ENCODE measurements around the gene NEURL1B. TPM values are rescaled to one million over a fixed set of nuclear protein-coding genes. Genes with fewer than 3 reads are reported as not detected.
"Not testable (repeated sequence)": the region's sequence is repeated elsewhere in the genome, so short reads cannot be mapped to it uniquely, and the experiment has no call there.

The NEURL1B gene
- polyA plus RNA-seq, 6 donors from 2014 or later = not detected

GRCh38 chr5:172642486-172642885 is 1.4 kb downstream of the NEURL1B start:
- Mint-ChIP-seq H3K9me3 (peaks cover 0 to 4% (median 0%) of the 10 kb centered on the region in 7 donors), H3K4me3 (peak overlapping the region in 7 of 8 donors; percentile 13 to 71 (median 51)), H3K4me1 (peaks cover 6 to 10% (median 7%) of the 10 kb centered on the region in 3 donors)

GRCh38 chr5:172642926-172643871 is 2.1 kb downstream of the NEURL1B start:
- DNase-seq = no peak
- no peak overlapping the region for H3K27ac Mint-ChIP-seq
- H3K27me3 Mint-ChIP-seq = peaks cover 32 to 53% (median 43%) of the 10 kb centered on the region in 3 donors
- H3K4me3 Mint-ChIP-seq = peak overlapping the region in 3 of 8 donors; percentile 13 to 74 (median 13)
- peaks cover 0 to 2% (median 0%) of the 10 kb centered on the region in 7 donors for H3K9me3 Mint-ChIP-seq
- H3K4me1 Mint-ChIP-seq = peaks cover 6 to 10% (median 7%) of the 10 kb centered on the region in 3 donors
- ATAC-seq (ENCODE audit: low read depth in 2 of 2) = no peak
- H3K36me3 Mint-ChIP-seq = no peaks in the 10 kb centered on the region

More at GRCh38 chr5:172642486-172642885, 1.4 kb downstream of the NEURL1B start:
- DNase-seq = no peak
- Mint-ChIP-seq H3K36me3 (no peaks in the 10 kb centered on the region), H3K27me3 (peaks cover 32 to 55% (median 48%) of the 10 kb centered on the region in 3 donors), H3K27ac (peak overlapping the region in 1 of 6 donors; percentile 16)
- no peak for ATAC-seq (ENCODE audit: low read depth in 2 of 2)

GRCh38 chr5:172644266-172644665 is 3.2 kb downstream of the NEURL1B start:
- peaks cover 32 to 47% (median 38%) of the 10 kb centered on the region in 3 donors for H3K27me3 Mint-ChIP-seq
- no peaks in the 10 kb centered on the region for H3K36me3 Mint-ChIP-seq
- DNase-seq (no peak), ATAC-seq (ENCODE audit: low read depth in 2 of 2) (no peak)
- H3K4me3 Mint-ChIP-seq = peak overlapping the region in 1 of 8 donors; percentile 40
- peaks cover 6 to 10% (median 7%) of the 10 kb centered on the region in 3 donors for H3K4me1 Mint-ChIP-seq
- H3K27ac Mint-ChIP-seq = no peak overlapping the region
- H3K9me3 Mint-ChIP-seq = no peaks in the 10 kb centered on the region

GRCh38 chr5:172644711-172645110 is 3.6 kb downstream of the NEURL1B start:
- ATAC-seq (ENCODE audit: low read depth in 2 of 2) = no peak
- no peak overlapping the region for H3K4me3 Mint-ChIP-seq
- peaks cover 28 to 45% (median 34%) of the 10 kb centered on the region in 3 donors for H3K27me3 Mint-ChIP-seq
- H3K36me3 Mint-ChIP-seq = no peaks in the 10 kb centered on the region
- H3K4me1 Mint-ChIP-seq = peaks cover 6 to 10% (median 7%) of the 10 kb centered on the region in 3 donors
- peaks cover 0 to 1% (median 0%) of the 10 kb centered on the region in 7 donors for H3K9me3 Mint-ChIP-seq
- H3K27ac Mint-ChIP-seq = no peak overlapping the region
- DNase-seq = no peak

GRCh38 chr5:172645271-172646055 is 4.4 kb downstream of the NEURL1B start:
- Mint-ChIP-seq H3K27me3 (peaks cover 26 to 37% (median 27%) of the 10 kb centered on the region in 3 donors), H3K36me3 (no peaks in the 10 kb centered on the region), H3K9me3 (peaks cover 0 to 2% (median 0%) of the 10 kb centered on the region in 7 donors), H3K4me3 (no peak overlapping the region), H3K27ac (peak overlapping the region in 1 of 6 donors; percentile 0), H3K4me1 (peaks cover 3% of the 10 kb centered on the region in 3 donors)
- no peak for ATAC-seq (ENCODE audit: low read depth in 2 of 2)
- DNase-seq = no peak

- ATAC-seq (ENCODE audit: low read depth in 2 of 2) = no peak
These were observed 5.7 kb downstream of the NEURL1B start for GRCh38 chr5:172646716-172647285.

GRCh38 chr5:172647352-172648012 is 6.4 kb downstream of the NEURL1B start:
- no peak overlapping the region for H3K27ac Mint-ChIP-seq
- H3K9me3 Mint-ChIP-seq = peaks cover 0 to 2% (median 0%) of the 10 kb centered on the region in 7 donors
- peaks cover 16 to 27% (median 19%) of the 10 kb centered on the region in 3 donors for H3K27me3 Mint-ChIP-seq
- no peaks in the 10 kb centered on the region for H3K4me1 Mint-ChIP-seq
- ATAC-seq (ENCODE audit: low read depth in 2 of 2) (no peak), DNase-seq (no peak)
- no peak overlapping the region for H3K4me3 Mint-ChIP-seq
- H3K36me3 Mint-ChIP-seq = no peaks in the 10 kb centered on the region

More at GRCh38 chr5:172646716-172647285, 5.7 kb downstream of the NEURL1B start:
- H3K4me1 Mint-ChIP-seq = peaks cover 0 to 2% (median 0%) of the 10 kb centered on the region in 3 donors
- H3K36me3 Mint-ChIP-seq = no peaks in the 10 kb centered on the region
- peaks cover 0 to 2% (median 0%) of the 10 kb centered on the region in 7 donors for H3K9me3 Mint-ChIP-seq
- no peak overlapping the region for H3K27ac Mint-ChIP-seq
- H3K27me3 Mint-ChIP-seq = peaks cover 23 to 34% (median 26%) of the 10 kb centered on the region in 3 donors
- H3K4me3 Mint-ChIP-seq = no peak overlapping the region
- DNase-seq = no peak

GRCh38 chr5:172648013-172648381 is 6.9 kb downstream of the NEURL1B start:
- H3K4me3 Mint-ChIP-seq = no peak overlapping the region
- ATAC-seq (ENCODE audit: low read depth in 2 of 2) (no peak), DNase-seq (no peak)
- no peaks in the 10 kb centered on the region for H3K4me1 Mint-ChIP-seq
- no peak overlapping the region for H3K27ac Mint-ChIP-seq
- peaks cover 13 to 22% (median 17%) of the 10 kb centered on the region in 3 donors for H3K27me3 Mint-ChIP-seq
- H3K9me3 Mint-ChIP-seq = peaks cover 0 to 2% (median 0%) of the 10 kb centered on the region in 7 donors
- no peaks in the 10 kb centered on the region for H3K36me3 Mint-ChIP-seq

- H3K27ac Mint-ChIP-seq = no peak overlapping the region
- no peaks in the 10 kb centered on the region for H3K36me3 Mint-ChIP-seq
- H3K4me1 Mint-ChIP-seq = no peaks in the 10 kb centered on the region
- ATAC-seq (ENCODE audit: low read depth in 2 of 2) (no peak), DNase-seq (no peak)
- H3K27me3 Mint-ChIP-seq = peaks cover 5 to 14% (median 12%) of the 10 kb centered on the region in 3 donors
- H3K4me3 Mint-ChIP-seq = no peak overlapping the region
- peaks cover 0 to 2% (median 0%) of the 10 kb centered on the region in 7 donors for H3K9me3 Mint-ChIP-seq
These were observed 7.7 kb downstream of the NEURL1B start for GRCh38 chr5:172648755-172649154.

GRCh38 chr5:172656496-172656895 is 15.4 kb downstream of the NEURL1B start:
- Mint-ChIP-seq H3K4me3 (peak overlapping the region in 1 of 8 donors; percentile 25), H3K4me1 (peaks cover 0 to 14% (median 6%) of the 10 kb centered on the region in 3 donors), H3K36me3 (peaks cover 4 to 21% of the 10 kb centered on the region in 2 donors), H3K9me3 (peaks cover 7 to 31% (median 24%) of the 10 kb centered on the region in 7 donors)
- not testable (repeated sequence) for H3K27me3 Mint-ChIP-seq; ATAC-seq (ENCODE audit: low read depth in 2 of 2); H3K27ac Mint-ChIP-seq; DNase-seq

- not testable (repeated sequence) for H3K27ac Mint-ChIP-seq; H3K4me3 Mint-ChIP-seq; H3K27me3 Mint-ChIP-seq; ATAC-seq (ENCODE audit: low read depth in 2 of 2); DNase-seq
- peaks cover 7 to 31% (median 24%) of the 10 kb centered on the region in 7 donors for H3K9me3 Mint-ChIP-seq
- H3K4me1 Mint-ChIP-seq = peaks cover 0 to 14% (median 6%) of the 10 kb centered on the region in 3 donors
- H3K36me3 Mint-ChIP-seq = peaks cover 4 to 21% of the 10 kb centered on the region in 2 donors
These were observed 16.6 kb downstream of the NEURL1B start for GRCh38 chr5:172657524-172658233.

- Mint-ChIP-seq H3K36me3 (peaks cover 4 to 21% of the 10 kb centered on the region in 2 donors), H3K4me1 (peaks cover 0 to 14% (median 6%) of the 10 kb centered on the region in 3 donors), H3K27me3 (peaks cover 0 to 6% (median 0%) of the 10 kb centered on the region in 3 donors), H3K9me3 (peaks cover 7 to 31% (median 24%) of the 10 kb centered on the region in 7 donors), H3K27ac (peak overlapping the region in 1 of 6 donors; percentile 33), H3K4me3 (no peak overlapping the region)
- DNase-seq (no peak), ATAC-seq (ENCODE audit: low read depth in 2 of 2) (no peak)
These were observed 17.3 kb downstream of the NEURL1B start for GRCh38 chr5:172658391-172658790.
